GM12891 (cell line): Measurements from ENCODE around the gene TRAF3.

Source experiments
- POLR2A ChIP-seq: IDR thresholded peaks from 2 replicates; pipeline ENCODE4 v1.6.1; 2011; ENCODE audit warnings: low read depth, low read length, control low read depth
- POLR2AphosphoS5 ChIP-seq: IDR thresholded peaks from 2 replicates; pipeline ENCODE4 v1.6.1; 2011; ENCODE audit warnings: low read depth, low read length, control low read depth
- SPI1 ChIP-seq: IDR thresholded peaks from 2 replicates; pipeline ENCODE4 v1.6.1; 2011; ENCODE audit warnings: low read depth, low read length, control low read depth

GRCh38 chr14:102827716-102828115 lies 50.5 kb downstream of the TRAF3 start:
- TF ChIP-seq POLR2A, result no peak
- TF ChIP-seq SPI1, result no peak
- TF ChIP-seq POLR2AphosphoS5, result no peak
